Lower leg skin (tissue), 4 donors: ENCODE measurements around the gene CYFIP2. TPM values are rescaled to one million over a fixed set of nuclear protein-coding genes. Genes with fewer than 3 reads are reported as not detected.

ENCODE experiments used
- DNase-seq, 2 donors: peaks; one replicate each; pipeline ENCODE4 v3.0.0-alpha.2; 2019; ENCODE audit warnings: low spot score in 2 of 2
- H3K4me3 ChIP-seq: fragments of 200-600 bp; sonication (generic); 2 replicates; pipeline ENCODE4 v1.5.1; 2017; ENCODE audit warnings: mild to moderate bottlenecking, low read depth; ENCODE audit not compliant: poor library complexity, severe bottlenecking
- POLR2A ChIP-seq, 2 donors: fragments of 450-650 bp; IDR thresholded peaks; one replicate each; pipeline ENCODE4 v1.6.1; 2016 to 2017; ENCODE audit warnings: antibody characterized with exemption in 2 of 2, mild to moderate bottlenecking in 1 of 2, moderate library complexity in 1 of 2
- WGBS, 2 donors: methylation state at CpG; one replicate each; pipeline ENCODE4 v1.1.5; 2018; 5-methylcytosine and 5-hydroxymethylcytosine counted together
- intact Hi-C: fragments of 100-400 bp; cut with DNase I; formaldehyde crosslinking; loops from one replicate; pipeline ENCODE4 v1.15.0; 2023; ENCODE audit warnings: low total_unique reads
- total RNA-seq, 4 donors: library from RNA; depleted of rRNA; stranded (reverse); fragments of >200 nt; gene quantifications; one replicate each; pipeline ENCODE4 v1.1.0, GENCODE V29; 2016
- TF ChIP-seq, protein P1 (sequence below), 3 donors: fragments of 450-650 bp; IDR thresholded peaks; one replicate each; pipeline ENCODE4 v1.5.1; 2016; ENCODE audit warnings: antibody characterized with exemption in 3 of 3, mild to moderate bottlenecking in 3 of 3, moderate library complexity in 2 of 3

Gene CYFIP2
- total RNA-seq, 4 donors from 2014 or later, result 3.2 to 16.2 (median 7.0) TPM

- intact Hi-C loops, result no loop called here
- no peak for DNase-seq
- 74 to 91% methylated on average over 6 of the region's 6 CpGs for WGBS, 2 donors
- no peak overlapping the region for H3K4me3 ChIP-seq
- TF ChIP-seq, protein P1, sequence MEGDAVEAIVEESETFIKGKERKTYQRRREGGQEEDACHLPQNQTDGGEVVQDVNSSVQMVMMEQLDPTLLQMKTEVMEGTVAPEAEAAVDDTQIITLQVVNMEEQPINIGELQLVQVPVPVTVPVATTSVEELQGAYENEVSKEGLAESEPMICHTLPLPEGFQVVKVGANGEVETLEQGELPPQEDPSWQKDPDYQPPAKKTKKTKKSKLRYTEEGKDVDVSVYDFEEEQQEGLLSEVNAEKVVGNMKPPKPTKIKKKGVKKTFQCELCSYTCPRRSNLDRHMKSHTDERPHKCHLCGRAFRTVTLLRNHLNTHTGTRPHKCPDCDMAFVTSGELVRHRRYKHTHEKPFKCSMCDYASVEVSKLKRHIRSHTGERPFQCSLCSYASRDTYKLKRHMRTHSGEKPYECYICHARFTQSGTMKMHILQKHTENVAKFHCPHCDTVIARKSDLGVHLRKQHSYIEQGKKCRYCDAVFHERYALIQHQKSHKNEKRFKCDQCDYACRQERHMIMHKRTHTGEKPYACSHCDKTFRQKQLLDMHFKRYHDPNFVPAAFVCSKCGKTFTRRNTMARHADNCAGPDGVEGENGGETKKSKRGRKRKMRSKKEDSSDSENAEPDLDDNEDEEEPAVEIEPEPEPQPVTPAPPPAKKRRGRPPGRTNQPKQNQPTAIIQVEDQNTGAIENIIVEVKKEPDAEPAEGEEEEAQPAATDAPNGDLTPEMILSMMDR (IDR thresholded peaks at IDR 0.05), result no peak
- TF ChIP-seq POLR2A (IDR thresholded peaks at IDR 0.05), result no peak
These were observed 18.7 kb downstream of the CYFIP2 start for GRCh38 chr5:157284458-157285212.

- DNase-seq, result no peak
- no peak overlapping the region for H3K4me3 ChIP-seq
- WGBS, 2 donors, result 86 to 95% methylated on average over 10 of the region's 10 CpGs
- TF ChIP-seq, protein P1 (IDR thresholded peaks at IDR 0.05), result no peak
- TF ChIP-seq POLR2A (IDR thresholded peaks at IDR 0.05), result no peak
- intact Hi-C loops, result no loop called here
These were observed 19.6 kb downstream of the CYFIP2 start for GRCh38 chr5:157285310-157286035.

DNA sequence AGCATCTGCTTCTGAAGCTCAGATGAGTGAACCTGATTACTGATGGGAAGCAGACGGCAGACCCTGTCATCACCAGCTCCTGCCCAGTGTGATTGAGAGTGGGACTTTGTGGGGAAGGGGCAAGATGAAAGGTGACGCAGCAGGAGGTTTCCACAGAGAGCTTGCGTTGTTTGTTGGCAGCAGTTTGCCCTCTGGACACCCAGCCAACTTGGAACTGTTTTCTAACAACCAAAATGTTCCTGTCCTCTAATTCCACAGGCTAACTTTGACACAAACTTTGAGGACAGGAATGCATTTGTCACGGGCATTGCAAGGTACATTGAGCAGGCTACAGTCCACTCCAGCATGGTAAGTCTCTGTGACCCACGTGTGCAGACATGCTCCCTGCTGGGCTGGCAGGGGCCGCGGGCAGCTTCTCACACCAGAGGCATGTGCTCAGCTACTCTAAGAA is 20.9 kb downstream of the CYFIP2 start:
- H3K4me3 ChIP-seq, result no peak overlapping the region
- 55 to 61% methylated on average over 7 of the region's 7 CpGs for WGBS, 2 donors
- intact Hi-C loops, result no loop called here
- no peak for DNase-seq
- TF ChIP-seq, protein P1 (IDR thresholded peaks at IDR 0.05), result no peak
- no peak for TF ChIP-seq POLR2A (IDR thresholded peaks at IDR 0.05)

DNA sequence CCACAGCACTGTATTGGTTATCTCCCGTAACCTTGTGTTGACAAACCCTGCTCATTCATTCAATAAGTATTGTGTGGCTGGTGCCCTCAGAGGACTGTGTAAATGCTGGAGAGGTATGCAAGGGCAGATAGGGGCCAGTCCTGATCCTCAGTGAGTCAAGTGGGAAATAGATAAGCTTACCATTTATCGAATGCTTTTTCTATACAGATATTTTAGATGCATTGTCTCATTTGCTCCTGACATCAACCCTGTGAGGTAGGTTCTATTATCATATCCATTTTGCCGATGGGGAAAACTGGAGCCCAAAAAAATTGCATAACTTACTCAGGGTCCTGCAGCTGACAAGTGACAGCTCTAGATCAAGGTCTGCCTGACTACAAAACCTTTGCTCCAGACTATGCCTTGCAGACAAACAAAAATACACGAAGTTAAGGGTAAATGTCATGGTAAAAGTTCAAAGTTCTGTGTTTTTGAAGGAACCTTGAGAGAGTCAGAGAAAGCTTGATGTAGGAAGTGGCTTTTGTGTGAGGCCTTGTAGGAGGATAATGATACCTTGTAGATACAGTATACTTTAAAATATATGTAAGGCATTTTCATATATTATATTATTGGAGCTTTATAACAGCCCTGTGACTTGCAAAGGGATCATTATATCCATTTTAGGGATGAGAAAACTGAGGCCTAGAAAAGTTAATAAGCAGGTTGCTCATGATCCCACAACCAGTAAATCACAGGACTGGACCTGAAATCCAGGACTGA is 22.7 kb downstream of the CYFIP2 start:
- H3K4me3 ChIP-seq, result no peak overlapping the region
- no peak for DNase-seq
- WGBS, 2 donors, result 87 to 88% methylated on average over 4 of the region's 4 CpGs
- no peak for TF ChIP-seq POLR2A (IDR thresholded peaks at IDR 0.05)
- TF ChIP-seq, protein P1 (IDR thresholded peaks at IDR 0.05), result no peak
- intact Hi-C loops, result no loop called here

DNA sequence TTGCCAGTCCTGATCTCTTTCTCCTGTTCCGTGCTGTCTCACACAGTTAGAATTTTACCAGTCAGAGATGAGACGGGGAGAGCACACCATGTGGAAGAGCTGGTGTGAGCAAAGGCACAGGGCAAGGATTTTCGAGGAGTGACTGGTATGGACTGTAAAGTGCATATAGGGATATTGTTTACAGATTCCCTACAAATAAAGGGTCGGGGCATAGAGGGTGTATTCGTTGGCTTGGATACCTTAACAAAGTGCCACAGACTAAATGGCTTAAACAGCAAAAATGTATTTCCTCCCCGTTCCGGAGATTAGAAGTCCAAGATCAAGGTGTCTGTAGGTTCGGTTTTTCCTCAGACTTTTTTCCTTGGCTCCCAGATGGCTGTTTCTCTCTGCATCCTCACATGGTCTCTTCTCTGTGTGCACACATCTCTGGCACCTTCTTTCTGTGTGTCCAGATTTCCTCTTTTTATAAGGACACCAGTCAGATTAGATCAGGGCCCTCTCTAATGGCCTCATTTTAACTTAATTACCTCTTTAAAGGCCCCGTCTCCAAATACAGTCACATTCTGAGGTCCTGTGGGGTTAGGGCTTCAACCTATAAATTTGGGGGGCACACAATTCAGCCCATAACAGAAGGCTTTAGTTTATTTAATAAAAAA is 23.4 kb downstream of the CYFIP2 start:
- WGBS, 2 donors, result 89 to 90% methylated on average over 9 of the region's 9 CpGs
- intact Hi-C loops, result no loop called here
- H3K4me3 ChIP-seq, result no peak overlapping the region
- DNase-seq, result no peak
- no peak for TF ChIP-seq POLR2A (IDR thresholded peaks at IDR 0.05)
- TF ChIP-seq, protein P1 (IDR thresholded peaks at IDR 0.05), result no peak
